Gastrocnemius medialis (tissue), 4 donors: ENCODE results near the gene RAD21L1. TPM values are rescaled to one million over a fixed set of nuclear protein-coding genes. Genes with fewer than 3 reads are reported as not detected.

Experiments
- ATAC-seq, 2 donors: fragments of 150-250 bp; one replicate each; pipeline ENCODE4 v1.9.1; 2016
- DNase-seq, 2 donors: peaks; one replicate each; pipeline ENCODE4 v3.0.0-alpha.2; 2019
- H3K27ac ChIP-seq, 4 donors: fragments of 200-600 bp; sonication (generic); 1 replicate in 1 of 4; 2 replicates in 3 of 4; pipeline ENCODE4 v1.5.1; 2016 to 2018; ENCODE audit warnings: mild to moderate bottlenecking in 2 of 4, moderate library complexity in 1 of 4
- H3K27me3 ChIP-seq, 3 donors: fragments of 200-600 bp; sonication (generic) in 2 of 3; 1 replicate in 1 of 3; 2 replicates in 2 of 3; pipeline versions ENCODE4 v1.5.1 to v1.6.0; 2016 to 2019; ENCODE audit warnings: mild to moderate bottlenecking in 1 of 3, moderate library complexity in 1 of 3
- H3K36me3 ChIP-seq, 2 donors: fragments of 200-600 bp; sonication (generic) in 1 of 2; one replicate each; pipeline ENCODE4 v1.5.1; 2017 to 2018
- H3K4me1 ChIP-seq, 2 donors: fragments of 200-600 bp; sonication (generic) in 1 of 2; one replicate each; pipeline ENCODE4 v1.5.1; 2016 to 2017; ENCODE audit warnings: mild to moderate bottlenecking in 2 of 2
- H3K4me3 ChIP-seq, 4 donors: fragments of 200-600 bp; sonication (generic) in 3 of 4; 1 replicate in 1 of 4; 2 replicates in 3 of 4; pipeline ENCODE4 v1.5.1; 2016 to 2019; ENCODE audit warnings: mild to moderate bottlenecking in 2 of 4
- H3K9me3 ChIP-seq, 3 donors: fragments of 200-600 bp; sonication (generic) in 2 of 3; 1 replicate in 1 of 3; 2 replicates in 2 of 3; pipeline ENCODE4 v1.5.1; 2016 to 2019
- CTCF ChIP-seq, 5 experiments: fragments of 450-650 bp in 3 of 5; fragments of 200-600 bp in 2 of 5; sonication (generic) in 2 of 5; IDR thresholded peaks in 4 of 5; conservative IDR thresholded peaks in 1 of 5; 1 replicate in 4 of 5; 2 replicates in 1 of 5; pipeline ENCODE4 v1.5.1; 2016 to 2019; ENCODE audit warnings: antibody characterized with exemption in 5 of 5, mild to moderate bottlenecking in 3 of 5, moderate library complexity in 3 of 5
- POLR2A ChIP-seq, 2 donors: fragments of 450-650 bp; IDR thresholded peaks; one replicate each; pipeline ENCODE4 v1.6.1; 2017; ENCODE audit warnings: antibody characterized with exemption in 2 of 2, mild to moderate bottlenecking in 2 of 2, moderate library complexity in 2 of 2
- in situ Hi-C, 4 donors: fragments of 200-750 bp; cut with MboI; loops; one replicate each; pipeline versions ENCODE4 v1.15.0 to v1.8.0; 2017; ENCODE audit warnings: low sequenced_read_pairs in 4 of 4
- intact Hi-C: fragments of 100-400 bp; cut with DNase I; formaldehyde crosslinking; loops from one replicate; pipeline ENCODE4 v1.15.1; 2023; ENCODE audit warnings: low total_unique reads
- total RNA-seq, 4 donors: library from RNA; depleted of rRNA; stranded (reverse); fragments of >200 nt; gene quantifications; one replicate each; pipeline versions ENCODE4 v1.1.0 to v1.2.3, GENCODE V29; 2016

RAD21L1 gene
- total RNA-seq, 4 donors from 2014 or later, result 0.18 TPM; not detected in 3

GRCh38 chr20:1291191-1291741 lies 65.4 kb downstream of the RAD21L1 start:
- H3K4me3 ChIP-seq, result no peak overlapping the region
- ATAC-seq, result peak; percentile 97 to 98

GRCh38 chr20:1292620-1293019 lies 66.8 kb downstream of the RAD21L1 start:
- TF ChIP-seq CTCF (IDR thresholded peaks at IDR 0.05 in 4 of 5, conservative IDR thresholded peaks at IDR 0.05 in 1 of 5), result no peak
- TF ChIP-seq POLR2A (IDR thresholded peaks at IDR 0.05), result no peak
- Histone ChIP-seq H3K4me1 (peaks cover 13 to 33% of the 10 kb centered on the region in 2 donors), H3K27ac (peak overlapping the region in 2 of 4 donors; percentile 81 to 91), H3K36me3 (no peaks in the 10 kb centered on the region), H3K4me3 (no peak overlapping the region), H3K9me3 (no peaks in the 10 kb centered on the region), H3K27me3 (no peaks in the 10 kb centered on the region)
- no peak for DNase-seq
- no peak for ATAC-seq
- in situ Hi-C loops, result no loop called here
- intact Hi-C loops, result no loop called here

More at GRCh38 chr20:1291191-1291741, 65.4 kb downstream of the RAD21L1 start:
- in situ Hi-C loops, result no loop called here
- Histone ChIP-seq H3K9me3 (no peaks in the 10 kb centered on the region), H3K27me3 (no peaks in the 10 kb centered on the region), H3K4me1 (peaks cover 13 to 40% of the 10 kb centered on the region in 2 donors), H3K27ac (peak overlapping the region; percentile 66 to 91 (median 80)), H3K36me3 (no peaks in the 10 kb centered on the region)
- intact Hi-C loops, result no loop called here
- TF ChIP-seq CTCF (IDR thresholded peaks at IDR 0.05 in 4 of 5, conservative IDR thresholded peaks at IDR 0.05 in 1 of 5), result no peak
- peak in 1 of 2 donors; percentile 30 for TF ChIP-seq POLR2A (IDR thresholded peaks at IDR 0.05)
- peak; percentile 84 to 87 for DNase-seq

- peaks cover 13 to 26% of the 10 kb centered on the region in 2 donors for H3K4me1 ChIP-seq
- no peak overlapping the region for H3K27ac ChIP-seq
- DNase-seq, result no peak
- no peaks in the 10 kb centered on the region for H3K27me3 ChIP-seq
- no peak for ATAC-seq
- intact Hi-C loops (no loop called here), in situ Hi-C loops (no loop called here)
- H3K9me3 ChIP-seq, result no peaks in the 10 kb centered on the region
- no peaks in the 10 kb centered on the region for H3K36me3 ChIP-seq
- H3K4me3 ChIP-seq, result no peak overlapping the region
- TF ChIP-seq POLR2A (IDR thresholded peaks at IDR 0.05) (no peak), CTCF (IDR thresholded peaks at IDR 0.05 in 4 of 5, conservative IDR thresholded peaks at IDR 0.05 in 1 of 5) (no peak)
Measured at GRCh38 chr20:1293641-1294379, 68.0 kb downstream of the RAD21L1 start.

DNA sequence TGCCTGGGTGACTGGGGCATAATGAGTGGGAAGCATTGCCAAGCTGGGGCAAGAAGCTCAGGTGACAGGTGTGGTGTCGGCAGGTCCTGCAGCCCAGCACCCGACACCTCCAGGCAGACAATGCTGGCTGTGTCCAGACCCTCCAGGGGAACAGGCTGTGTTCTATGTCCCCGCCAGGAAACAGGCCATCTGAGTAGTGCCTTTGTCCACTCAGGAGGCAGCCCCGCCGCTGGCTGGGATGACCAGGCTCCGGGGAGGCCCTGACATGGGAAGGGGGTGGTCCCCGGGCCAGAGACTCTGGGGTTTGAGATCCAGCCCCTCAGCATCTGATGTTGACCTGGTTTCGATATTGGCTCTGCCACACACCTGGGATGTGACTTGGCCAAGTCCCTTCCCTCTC lies 68.7 kb downstream of the RAD21L1 start:
- Histone ChIP-seq H3K4me3 (no peak overlapping the region), H3K27ac (no peak overlapping the region), H3K36me3 (no peaks in the 10 kb centered on the region), H3K9me3 (no peaks in the 10 kb centered on the region), H3K4me1 (peaks cover 13 to 26% of the 10 kb centered on the region in 2 donors), H3K27me3 (no peaks in the 10 kb centered on the region)
- DNase-seq (no peak), ATAC-seq (no peak)
- in situ Hi-C loops, result no loop called here
- TF ChIP-seq POLR2A (IDR thresholded peaks at IDR 0.05) (no peak), CTCF (IDR thresholded peaks at IDR 0.05 in 4 of 5, conservative IDR thresholded peaks at IDR 0.05 in 1 of 5) (no peak)
- intact Hi-C loops, result no loop called here
